Endothelial cell of umbilical vein (primary cell): ENCODE measurements around the gene RNASEH1. TPM values are rescaled to one million over a fixed set of nuclear protein-coding genes. Genes with fewer than 3 reads are reported as not detected.

Source experiments
- BruUV-seq: library from RNA; stranded (reverse); fragments of 400-500 nt; replicated peaks from 2 replicates; lab custom pipeline; 2021; lab: Mats Ljungman, UMichigan
- CTCF ChIA-PET: fragments of 300-600, 350-600 bp; sonication (Branson Sonifier 250); formaldehyde crosslinking; loops from one replicate; lab custom pipeline; 2021; ENCODE audit warnings: antibody characterized with exemption, inconsistent platforms; lab: Charles Lee
- POLR2A ChIA-PET: fragments of 300-600, 350-600 bp; sonication (Branson Sonifier 250); formaldehyde crosslinking; loops from one replicate; lab custom pipeline; 2021; ENCODE audit warnings: antibody characterized with exemption, inconsistent platforms; lab: Charles Lee
- DNase-seq: peaks from one replicate; pipeline ENCODE4 v3.0.0-alpha.2; 2011; ENCODE audit warnings: low read depth, low spot score
- FAIRE-seq: peaks from 2 replicates; lab custom pipeline; 2011; peaks lifted over from hg19 to GRCh38; lab: Jason Lieb, UNC
- H2AFZ ChIP-seq: 2 replicates; pipeline ENCODE4 v1.6.0; 2012; ENCODE audit warnings: low read depth, low read length, control low read depth, inconsistent platforms
- H3K27ac ChIP-seq: 2 replicates; pipeline ENCODE4 v1.5.1; 2011; ENCODE audit warnings: low read depth, mild to moderate bottlenecking, control low read depth, low read length, moderate library complexity; ENCODE audit not compliant: insufficient read depth
- H3K27me3 ChIP-seq, 2 experiments: 2 replicates each; pipeline versions ENCODE4 v1.6.0 to v1.6.1; 2011; ENCODE audit warnings: low read length in 2 of 2, mixed read lengths in 1 of 2; ENCODE audit not compliant: control insufficient read depth in 2 of 2, insufficient read depth in 2 of 2
- H3K36me3 ChIP-seq, 2 experiments: 2 replicates in 1 of 2; 3 replicates in 1 of 2; pipeline ENCODE4 v1.5.1; 2011; ENCODE audit warnings: low read length in 2 of 2, mild to moderate bottlenecking in 1 of 2, moderate library complexity in 1 of 2; ENCODE audit not compliant: control insufficient read depth in 2 of 2, insufficient read depth in 2 of 2; ENCODE audit errors: extremely low read depth in 1 of 2
- H3K4me1 ChIP-seq: 3 replicates; pipeline ENCODE4 v1.5.1; 2011; ENCODE audit warnings: mild to moderate bottlenecking, low read length; ENCODE audit not compliant: control insufficient read depth, insufficient read depth; ENCODE audit errors: extremely low read depth
- H3K4me2 ChIP-seq: 2 replicates; pipeline ENCODE4 v1.6.1; 2011; ENCODE audit warnings: low read length, control low read depth, mixed read lengths; ENCODE audit not compliant: insufficient read depth
- H3K4me3 ChIP-seq, 3 experiments: fragments of 200-600 bp in 1 of 3; sonication (generic), shearing (Covaris generic) in 1 of 3; replicated peaks in 1 of 3; 2 replicates each; pipeline ENCODE4 v1.5.1; 2011 to 2016; ENCODE audit warnings: control low read depth in 3 of 3, low read length in 3 of 3, mild to moderate bottlenecking in 2 of 3, inconsistent platforms in 1 of 3, low read depth in 1 of 3, moderate library complexity in 1 of 3; ENCODE audit not compliant: insufficient read depth in 1 of 3
- H3K79me2 ChIP-seq: 2 replicates; pipeline ENCODE4 v1.6.0; 2012; ENCODE audit warnings: low read length, inconsistent platforms; ENCODE audit not compliant: control insufficient read depth, insufficient read depth
- H3K9ac ChIP-seq: replicated peaks from 2 replicates; pipeline ENCODE3; 2011; ENCODE audit warnings: low read length, control low read depth; ENCODE audit not compliant: insufficient read depth; ENCODE audit errors: extremely low read depth
- H3K9me1 ChIP-seq: replicated peaks from 3 replicates; pipeline ENCODE4 v1.6.0; 2011; ENCODE audit warnings: mild to moderate bottlenecking, low read length; ENCODE audit not compliant: control insufficient read depth, insufficient read depth; ENCODE audit errors: extremely low read depth
- H3K9me3 ChIP-seq: replicated peaks from 2 replicates; pipeline ENCODE4 v1.5.1; 2012; ENCODE audit warnings: low read length, inconsistent platforms; ENCODE audit not compliant: control insufficient read depth, insufficient read depth
- H4K20me1 ChIP-seq: replicated peaks from 2 replicates; pipeline ENCODE3; 2011; ENCODE audit warnings: mild to moderate bottlenecking, low read length; ENCODE audit not compliant: control insufficient read depth, insufficient read depth; ENCODE audit errors: extremely low read depth
- EZH2 ChIP-seq: IDR thresholded peaks from 2 replicates; pipeline ENCODE4 v1.6.1; 2012; ENCODE audit warnings: borderline replicate concordance, low read depth, mild to moderate bottlenecking, moderate library complexity, low read length, inconsistent platforms; ENCODE audit not compliant: severe bottlenecking
- FOS ChIP-seq: IDR thresholded peaks from 2 replicates; pipeline ENCODE4 v1.6.1; 2011; ENCODE audit warnings: mild to moderate bottlenecking, low read length, moderate library complexity, borderline replicate concordance; ENCODE audit not compliant: insufficient read depth
- GATA2 ChIP-seq: IDR thresholded peaks from 2 replicates; pipeline ENCODE4 v1.7.0; 2011; ENCODE audit warnings: low read depth, mild to moderate bottlenecking, moderate library complexity, mixed read lengths, low read length; ENCODE audit not compliant: insufficient read length, insufficient read depth
- JUN ChIP-seq: IDR thresholded peaks from 2 replicates; pipeline ENCODE4 v1.6.1; 2011; ENCODE audit warnings: borderline replicate concordance, low read depth; ENCODE audit not compliant: insufficient read length, insufficient read depth
- MYC ChIP-seq: IDR thresholded peaks from one replicate; pipeline ENCODE4 v1.6.1; 2011; ENCODE audit warnings: mild to moderate bottlenecking, low read depth, low read length
- POLR2A ChIP-seq: IDR thresholded peaks from 2 replicates; pipeline ENCODE4 v1.6.1; 2012; ENCODE audit warnings: low read depth, mild to moderate bottlenecking, control low read depth, low read length
- POLR2AphosphoS5 ChIP-seq: IDR thresholded peaks from 2 replicates; pipeline ENCODE4 v1.6.1; 2012; ENCODE audit warnings: low read depth, mild to moderate bottlenecking, control low read depth, low read length, moderate library complexity; ENCODE audit not compliant: insufficient read depth
- dilution Hi-C: fragments of 300-500 bp; cut with MboI; formaldehyde crosslinking; loops from one replicate; pipeline ENCODE4 v1.15.0; 2019; ENCODE audit warnings: low sequenced_read_pairs; ENCODE audit not compliant: extremely low pct_ligation_motif_present
- intact Hi-C: fragments of 100-400 bp; cut with micrococcal nuclease; formaldehyde crosslinking; loops from one replicate; pipeline ENCODE4 v1.10.0; 2022
- polyA plus RNA-seq, 4 experiments: library from polyadenylated mRNA; depleted of rRNA in 3 of 4; stranded (reverse) in 3 of 4; unstranded in 1 of 4; fragments of >200 nt; gene quantifications; 2 replicates each; pipeline versions ENCODE4 v1.2.1 to v1.2.3, GENCODE V29; 2011 to 2012; ENCODE audit warnings: missing spikeins in 1 of 4
- total RNA-seq: library from RNA; stranded (reverse); gene quantifications from 2 replicates; pipeline ENCODE4 v1.2.3, GENCODE V29; 2021
- TF ChIP-seq, protein P1 (sequence below), 2 donors: IDR thresholded peaks; 1 replicate in 1 of 2; 2 replicates in 1 of 2; pipeline ENCODE4 v1.5.1; 2011; ENCODE audit warnings: low read length in 2 of 2, mild to moderate bottlenecking in 2 of 2, moderate library complexity in 2 of 2, control low read depth in 1 of 2, inconsistent platforms in 1 of 2, low read depth in 1 of 2; ENCODE audit not compliant: insufficient read depth in 1 of 2; ENCODE audit errors: extremely low read depth in 1 of 2
- TF ChIP-seq, protein P2 (sequence below): IDR thresholded peaks from 2 replicates; pipeline ENCODE4 v1.6.1; 2011; ENCODE audit not compliant: insufficient read depth, insufficient read length

Gene RNASEH1
- total and polyA plus RNA-seq, 2 donors (not counting 3 experiments of a cell fraction or from before 2014, with no cell fraction given) = 12.8 to 30.8 TPM

DNA sequence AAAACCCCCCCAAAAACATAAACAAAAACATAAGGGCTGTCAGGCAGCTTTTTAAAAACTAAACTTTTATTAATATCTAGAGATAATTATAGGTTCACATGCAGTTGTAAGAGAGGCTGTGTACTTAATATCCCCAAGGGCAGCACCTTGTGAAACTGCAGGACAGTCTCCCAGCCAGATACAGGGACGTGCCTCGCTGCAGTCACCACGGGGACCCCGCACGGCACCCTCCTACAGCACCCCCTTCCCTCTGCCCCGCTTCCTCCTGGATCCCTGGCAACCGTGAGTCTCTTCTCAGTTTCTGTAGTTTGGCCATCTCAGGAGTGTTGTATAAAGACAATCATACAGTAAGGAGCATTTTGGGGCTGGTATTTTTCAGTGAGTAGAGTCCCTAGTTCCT, 30.0 kb upstream of the RNASEH1 start:
- Histone ChIP-seq H3K9me3 (no peaks in the 10 kb centered on the region), H3K9ac (no peak overlapping the region), H3K36me3 (peaks cover 0 to 2% of the 10 kb centered on the region in 2 experiments), H2AFZ (no peak overlapping the region), H3K4me3 (no peak overlapping the region), H4K20me1 (no peaks in the 10 kb centered on the region), H3K79me2 (no peaks in the 10 kb centered on the region), H3K4me2 (no peak overlapping the region), H3K27me3 (no peaks in the 10 kb centered on the region), H3K9me1 (no peaks in the 10 kb centered on the region), H3K27ac (no peak overlapping the region), H3K4me1 (no peaks in the 10 kb centered on the region)
- TF ChIP-seq MYC (no peak), POLR2AphosphoS5 (no peak), JUN (no peak), POLR2A (no peak), GATA2 (no peak), FOS (no peak), EZH2 (no peak)
- TF ChIP-seq, protein P1, sequence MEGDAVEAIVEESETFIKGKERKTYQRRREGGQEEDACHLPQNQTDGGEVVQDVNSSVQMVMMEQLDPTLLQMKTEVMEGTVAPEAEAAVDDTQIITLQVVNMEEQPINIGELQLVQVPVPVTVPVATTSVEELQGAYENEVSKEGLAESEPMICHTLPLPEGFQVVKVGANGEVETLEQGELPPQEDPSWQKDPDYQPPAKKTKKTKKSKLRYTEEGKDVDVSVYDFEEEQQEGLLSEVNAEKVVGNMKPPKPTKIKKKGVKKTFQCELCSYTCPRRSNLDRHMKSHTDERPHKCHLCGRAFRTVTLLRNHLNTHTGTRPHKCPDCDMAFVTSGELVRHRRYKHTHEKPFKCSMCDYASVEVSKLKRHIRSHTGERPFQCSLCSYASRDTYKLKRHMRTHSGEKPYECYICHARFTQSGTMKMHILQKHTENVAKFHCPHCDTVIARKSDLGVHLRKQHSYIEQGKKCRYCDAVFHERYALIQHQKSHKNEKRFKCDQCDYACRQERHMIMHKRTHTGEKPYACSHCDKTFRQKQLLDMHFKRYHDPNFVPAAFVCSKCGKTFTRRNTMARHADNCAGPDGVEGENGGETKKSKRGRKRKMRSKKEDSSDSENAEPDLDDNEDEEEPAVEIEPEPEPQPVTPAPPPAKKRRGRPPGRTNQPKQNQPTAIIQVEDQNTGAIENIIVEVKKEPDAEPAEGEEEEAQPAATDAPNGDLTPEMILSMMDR (IDR thresholded peaks at IDR 0.05; ENCODE audit: extremely low read depth in 1 of 2, insufficient read depth in 1 of 2, low read depth in 1 of 2, low read length in 2 of 2) = no peak
- TF ChIP-seq, protein P2, sequence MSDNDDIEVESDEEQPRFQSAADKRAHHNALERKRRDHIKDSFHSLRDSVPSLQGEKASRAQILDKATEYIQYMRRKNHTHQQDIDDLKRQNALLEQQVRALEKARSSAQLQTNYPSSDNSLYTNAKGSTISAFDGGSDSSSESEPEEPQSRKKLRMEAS = no peak
- dilution Hi-C loops = no loop called here
- intact Hi-C loops = no loop called here
- ChIA-PET POLR2A (interaction anchor here (0.7 kb wide), 1 partner anchor 10 kb away, joined by 4 read pairs; no protein-coding TSS in a partner anchor), CTCF (interaction anchor here (1.2 kb wide), 1 partner anchor 10 kb away, joined by 3 read pairs; no protein-coding TSS in a partner anchor)
- no peak for DNase-seq
- no peak for FAIRE-seq
- BruUV-seq = no TSS peak
